Right renal cortex interstitium (tissue), 3 donors: ENCODE results near the gene CNTNAP5. TPM values are rescaled to one million over a fixed set of nuclear protein-coding genes. Genes with fewer than 3 reads are reported as not detected.

Experiments
- DNase-seq, 3 donors: peaks; one replicate each; pipeline ENCODE4 v3.0.0-alpha.2; 2013; ENCODE audit warnings: low read depth in 3 of 3, low spot score in 2 of 3
- polyA plus RNA-seq, 3 donors: library from polyadenylated mRNA; unstranded; fragments of 120-200 nt; gene quantifications; one replicate each; pipeline ENCODE4 v1.2.1, GENCODE V29; 2013; ENCODE audit not compliant: insufficient read length in 3 of 3

CNTNAP5 gene
- polyA plus RNA-seq, 3 donors, result not detected

DNA sequence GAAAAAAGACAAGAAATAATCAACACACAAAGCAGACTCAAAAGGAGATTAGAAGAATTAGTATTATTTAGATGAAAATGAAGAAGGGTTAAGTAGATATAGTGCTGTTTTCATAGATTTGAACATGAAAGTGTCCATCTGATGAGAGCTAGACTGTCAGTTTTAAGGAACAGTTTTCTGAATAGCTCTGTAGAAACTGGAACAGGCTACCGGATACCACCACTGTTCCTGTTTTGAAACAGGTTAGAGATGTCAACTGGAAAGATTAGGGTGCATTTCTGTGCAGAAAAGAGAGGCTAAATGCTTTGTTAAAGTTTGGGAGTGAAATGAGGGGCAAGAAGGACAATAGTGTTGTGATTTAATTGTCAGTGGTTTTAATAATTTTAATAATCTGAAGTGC is 908.8 kb downstream of the CNTNAP5 start:
- no peak for DNase-seq

- no peak for DNase-seq
Observed at GRCh38 chr2:124953921-124954320, 928.8 kb downstream of the CNTNAP5 start.

GRCh38 chr2:124959581-124959980 is 934.5 kb downstream of the CNTNAP5 start:
- no peak for DNase-seq

DNA sequence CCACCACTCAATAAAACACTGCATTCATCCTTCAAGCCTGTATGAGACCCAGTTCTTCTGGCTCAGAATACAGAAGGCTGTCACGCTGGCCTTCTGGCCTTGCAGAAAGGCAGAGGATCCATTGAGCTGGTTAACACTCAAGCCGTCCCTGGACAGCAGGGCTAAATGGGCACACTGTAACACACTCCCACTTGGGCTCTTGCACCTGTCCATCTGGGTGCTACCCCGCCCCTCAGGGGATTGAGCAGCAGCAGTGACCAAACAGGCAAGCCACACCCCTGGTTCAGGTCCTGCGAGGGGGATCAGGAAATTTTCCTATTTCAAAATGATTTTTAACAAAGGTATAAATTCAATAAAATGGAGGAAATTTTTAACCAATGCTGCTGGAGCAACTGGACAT is 936.0 kb downstream of the CNTNAP5 start:
- no peak for DNase-seq
